IPS DF 6.9 (cell line): ENCODE data around the gene INSL4.

Experiments used
- DNase-seq: peaks from one replicate; pipeline ENCODE4 v3.0.0-alpha.2; 2013; ENCODE audit warnings: low read depth, low spot score
- H3K27ac ChIP-seq: one replicate; pipeline ENCODE4 v1.5.1; 2013; ENCODE audit warnings: low read length, control low read depth
- H3K27me3 ChIP-seq: 2 replicates; pipeline ENCODE4 v1.6.1; 2013; ENCODE audit warnings: mild to moderate bottlenecking, low read length; ENCODE audit not compliant: control insufficient read depth, insufficient read depth
- H3K36me3 ChIP-seq: 2 replicates; pipeline ENCODE4 v1.6.1; 2013; ENCODE audit warnings: low read length; ENCODE audit not compliant: control insufficient read depth, insufficient read depth
- H3K4me1 ChIP-seq: 2 replicates; pipeline ENCODE4 v1.6.1; 2013; ENCODE audit warnings: low read length; ENCODE audit not compliant: control insufficient read depth, insufficient read depth
- H3K4me3 ChIP-seq: 2 replicates; pipeline ENCODE4 v1.5.1; 2013; ENCODE audit warnings: mild to moderate bottlenecking, low read length
- H3K9me3 ChIP-seq: 2 replicates; pipeline ENCODE4 v1.6.1; 2013; ENCODE audit warnings: low read length, inconsistent platforms; ENCODE audit not compliant: control insufficient read depth, insufficient read depth
- WGBS: extraction: QIAGEN DNeasy Blood & Tissue Kit; methylation state at CpG from one replicate; pipeline ENCODE4 v1.1.7; 2013; ENCODE audit warnings: mixed read lengths, missing lambda C conversion rate; ENCODE audit not compliant: insufficient read length, insufficient coverage; 5-methylcytosine and 5-hydroxymethylcytosine counted together

INSL4 gene

DNA sequence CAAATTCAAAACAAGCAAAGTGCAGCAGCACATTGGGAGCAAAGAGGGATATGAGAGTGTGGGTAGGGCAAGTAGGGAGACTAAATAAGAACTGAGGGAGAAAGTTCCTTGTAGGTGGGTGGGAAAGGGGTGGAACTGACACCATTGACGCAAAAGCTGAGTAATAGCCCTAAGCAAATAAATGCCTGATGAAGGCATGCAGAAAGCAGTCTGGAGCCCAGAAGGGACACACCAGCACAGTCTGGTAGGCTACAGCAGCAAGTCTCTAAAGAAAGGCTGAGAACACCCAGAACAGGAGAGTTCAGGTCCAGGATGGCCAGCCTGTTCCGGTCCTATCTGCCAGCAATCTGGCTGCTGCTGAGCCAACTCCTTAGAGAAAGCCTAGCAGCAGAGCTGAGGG is at the start of gene INSL4:
TSS of gene INSL4 (plus strand) at position 208 of the 400 bp plus-strand sequence. CDS start at position 313, 105 bp downstream.
- no peaks in the 10 kb centered on the region for H3K9me3 ChIP-seq
- no peak within 1 kb of the TSS for H3K27ac ChIP-seq
- H3K36me3 ChIP-seq, result no peaks in the 10 kb centered on the region
- no CpG with 5 or more reads among the region's 2 CpGs for whole genome bisulfite sequencing
- no peak for DNase-seq
- H3K4me1 ChIP-seq, result no peaks in the 10 kb centered on the region
- H3K4me3 ChIP-seq, result no peak within 1 kb of the TSS
- H3K27me3 ChIP-seq, result no peaks in the 10 kb centered on the region

DNA sequence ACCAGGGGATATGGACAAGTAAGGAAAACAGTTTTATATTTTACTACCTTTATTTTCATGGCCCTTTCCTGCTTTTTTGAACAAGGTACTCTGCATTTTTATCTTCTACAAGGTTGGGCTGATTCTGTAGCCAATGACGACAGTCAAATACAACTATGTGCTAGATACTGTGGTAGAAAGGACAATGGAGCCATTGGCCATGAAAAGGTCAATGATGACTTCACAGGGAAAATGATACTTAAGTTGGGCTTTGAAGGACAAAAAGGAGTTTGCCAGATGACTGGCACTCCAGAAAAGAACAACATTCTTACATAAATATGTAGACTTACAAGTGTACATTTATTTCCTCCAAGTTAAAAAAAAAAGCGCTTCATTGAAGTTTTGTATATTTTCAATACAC is 46.4 kb upstream of the INSL4 start:
- Histone ChIP-seq H3K4me1 (no peaks in the 10 kb centered on the region), H3K27ac (no peak overlapping the region), H3K9me3 (no peaks in the 10 kb centered on the region), H3K4me3 (no peak overlapping the region), H3K27me3 (no peaks in the 10 kb centered on the region), H3K36me3 (no peaks in the 10 kb centered on the region)
- DNase-seq, result no peak
- WGBS, result no CpG with 5 or more reads among the region's 2 CpGs

DNA sequence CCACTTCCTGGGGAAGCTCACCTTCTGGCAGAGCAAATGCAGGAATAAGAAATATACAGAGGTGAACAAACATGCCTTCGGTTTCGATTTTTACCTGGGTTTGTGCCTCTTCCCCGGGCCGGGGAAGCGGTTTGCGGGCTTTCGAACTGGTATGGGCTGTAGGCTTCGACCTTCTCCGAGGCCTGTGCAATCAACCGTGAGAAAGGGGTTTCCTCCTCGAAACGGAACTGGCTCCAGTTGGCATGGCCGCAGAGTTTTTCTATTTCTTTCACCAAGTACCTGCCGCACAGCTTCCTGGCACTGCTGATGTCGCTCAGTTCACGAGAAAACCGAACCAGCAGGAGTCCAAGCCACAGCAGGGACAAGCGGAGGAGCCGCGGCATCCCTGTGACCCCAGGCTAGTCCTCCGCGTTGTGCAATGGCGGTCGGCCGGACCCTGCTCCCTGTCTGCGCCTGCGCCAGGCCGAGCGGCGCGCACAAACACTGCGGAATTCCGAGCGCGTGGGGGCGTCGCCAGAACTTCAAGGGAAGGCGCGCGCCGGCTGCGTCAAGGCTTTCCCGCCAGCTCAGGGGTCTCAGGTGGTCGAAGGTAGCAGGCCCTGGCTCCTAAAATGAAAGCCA is 45.9 kb upstream of the INSL4 start, which contains the start of gene INSL6:
TSS of gene INSL6 (minus strand) at position 420 of the 621 bp plus-strand sequence. CDS start at position 383, 37 bp downstream.
- no peak within 1 kb of the TSS for H3K4me3 ChIP-seq
- no peaks in the 10 kb centered on the region for H3K9me3 ChIP-seq
- no peak for DNase-seq
- H3K27me3 ChIP-seq, result no peaks in the 10 kb centered on the region
- no peaks in the 10 kb centered on the region for H3K36me3 ChIP-seq
- H3K4me1 ChIP-seq, result no peaks in the 10 kb centered on the region
- no CpG with 5 or more reads among the region's 44 CpGs for WGBS
- H3K27ac ChIP-seq, result no peak within 1 kb of the TSS

DNA sequence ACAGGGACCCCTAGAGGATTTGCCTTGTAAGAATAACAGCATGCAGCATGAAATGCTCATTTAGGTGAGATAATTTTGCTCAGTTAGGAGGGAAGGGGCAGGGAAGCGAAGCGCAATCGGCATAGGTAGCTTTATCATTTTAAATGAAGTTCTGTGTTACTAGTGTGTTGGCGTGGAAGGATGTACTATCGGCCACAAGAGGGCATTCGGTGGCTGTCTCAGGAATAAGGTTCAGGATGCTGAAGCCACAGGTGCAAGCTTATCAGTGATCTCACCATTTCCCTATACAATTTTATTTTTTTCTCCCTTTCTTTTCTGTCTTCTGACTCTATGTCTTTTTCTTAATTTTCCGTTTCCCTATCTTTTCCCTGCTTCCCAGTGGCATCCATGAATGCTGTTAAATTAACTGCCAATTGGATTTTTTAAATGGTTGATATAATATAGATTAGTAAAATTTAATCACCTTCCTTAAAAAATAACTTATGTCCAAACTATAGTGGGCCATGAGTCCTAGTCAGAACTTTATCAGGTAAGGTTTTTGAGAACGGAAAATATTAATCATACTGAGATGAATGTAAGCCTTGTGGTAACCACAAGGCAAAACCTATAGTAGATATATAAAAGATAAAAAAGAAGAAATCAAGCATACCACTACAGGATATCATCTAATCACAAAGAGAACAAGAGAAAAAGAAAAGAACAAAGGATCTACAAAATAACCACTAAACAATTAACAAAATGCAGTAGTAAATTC is 44.6 kb upstream of the INSL4 start:
- H3K27ac ChIP-seq, result no peak overlapping the region

GRCh38 chr9:5188060-5188984 is 42.9 kb upstream of the INSL4 start:
- no peaks in the 10 kb centered on the region for H3K27me3 ChIP-seq
- H3K27ac ChIP-seq, result no peak overlapping the region
- H3K9me3 ChIP-seq, result no peaks in the 10 kb centered on the region
- H3K36me3 ChIP-seq, result no peaks in the 10 kb centered on the region
- no peak overlapping the region for H3K4me3 ChIP-seq
- no peaks in the 10 kb centered on the region for H3K4me1 ChIP-seq
- DNase-seq, result no peak
- WGBS, result no CpG with 5 or more reads among the region's 10 CpGs

More for the DNA sequence above, 44.6 kb upstream of the INSL4 start:
- DNase-seq, result peak; percentile 13
- no peaks in the 10 kb centered on the region for H3K9me3 ChIP-seq
- H3K4me3 ChIP-seq, result no peak overlapping the region
- H3K27me3 ChIP-seq, result no peaks in the 10 kb centered on the region
- 100% methylated on average over 1 of the region's 8 CpGs for WGBS
- H3K36me3 ChIP-seq, result no peaks in the 10 kb centered on the region
- H3K4me1 ChIP-seq, result no peaks in the 10 kb centered on the region

GRCh38 chr9:5191985-5192384 is 39.2 kb upstream of the INSL4 start:
- Histone ChIP-seq H3K36me3 (no peaks in the 10 kb centered on the region), H3K27ac (no peak overlapping the region), H3K4me3 (no peak overlapping the region), H3K4me1 (no peaks in the 10 kb centered on the region), H3K27me3 (no peaks in the 10 kb centered on the region), H3K9me3 (no peaks in the 10 kb centered on the region)
- WGBS, result no CpG with 5 or more reads among the region's 3 CpGs
- no peak for DNase-seq

- Histone ChIP-seq H3K4me3 (no peak overlapping the region), H3K36me3 (no peaks in the 10 kb centered on the region), H3K4me1 (no peaks in the 10 kb centered on the region), H3K9me3 (no peaks in the 10 kb centered on the region), H3K27me3 (no peaks in the 10 kb centered on the region), H3K27ac (no peak overlapping the region)
- no peak for DNase-seq
- WGBS, result no CpG with 5 or more reads among the region's 2 CpGs
Observed at GRCh38 chr9:5193345-5193744, 37.9 kb upstream of the INSL4 start.

DNA sequence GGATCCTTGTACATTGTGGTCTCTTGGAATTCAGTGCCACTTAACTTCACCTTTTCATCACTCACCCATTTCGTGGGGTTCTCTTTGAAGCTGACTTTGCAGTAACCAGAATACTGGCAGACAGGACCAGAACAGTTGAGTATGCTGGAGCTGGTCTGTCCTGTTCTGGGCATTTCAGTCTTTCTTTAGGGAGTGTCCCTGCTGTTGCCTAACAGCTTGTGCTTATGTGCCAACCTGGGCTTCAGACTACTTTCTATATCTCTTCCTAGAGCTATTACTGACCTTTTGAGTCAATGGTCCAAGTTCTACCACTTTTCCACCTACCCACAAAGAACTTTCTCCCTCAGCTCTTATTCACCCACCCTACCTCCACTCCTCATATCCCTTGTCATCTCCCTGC is 35.8 kb upstream of the INSL4 start:
- no peak overlapping the region for H3K27ac ChIP-seq
- no peaks in the 10 kb centered on the region for H3K27me3 ChIP-seq
- no peaks in the 10 kb centered on the region for H3K9me3 ChIP-seq
- no peaks in the 10 kb centered on the region for H3K4me1 ChIP-seq
- no CpG with 5 or more reads among the region's 1 CpG for WGBS
- no peak overlapping the region for H3K4me3 ChIP-seq
- no peaks in the 10 kb centered on the region for H3K36me3 ChIP-seq
- no peak for DNase-seq

DNA sequence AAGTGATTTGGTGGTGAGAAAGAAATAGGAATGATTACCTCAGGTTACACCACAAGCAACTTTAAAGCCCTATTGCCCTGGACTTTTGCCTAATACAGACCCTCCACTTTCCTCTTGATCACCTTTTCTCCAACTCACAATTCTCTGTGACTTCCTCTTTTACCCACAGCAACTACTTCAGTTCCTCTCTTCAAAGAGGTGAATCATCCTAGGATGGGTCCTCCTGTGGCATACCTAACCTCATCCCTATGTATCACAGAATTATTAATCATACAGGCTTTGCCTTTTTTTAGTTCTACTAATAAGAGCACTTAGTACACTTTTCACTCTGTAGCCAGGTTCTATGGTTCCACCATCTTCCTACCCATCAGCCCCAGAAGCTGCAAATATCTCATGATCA is 26.1 kb upstream of the INSL4 start:
- no peaks in the 10 kb centered on the region for H3K27me3 ChIP-seq
- no peaks in the 10 kb centered on the region for H3K4me1 ChIP-seq
- H3K36me3 ChIP-seq, result no peaks in the 10 kb centered on the region
- no peak overlapping the region for H3K4me3 ChIP-seq
- no peak for DNase-seq
- H3K9me3 ChIP-seq, result no peaks in the 10 kb centered on the region
- H3K27ac ChIP-seq, result no peak overlapping the region

DNA sequence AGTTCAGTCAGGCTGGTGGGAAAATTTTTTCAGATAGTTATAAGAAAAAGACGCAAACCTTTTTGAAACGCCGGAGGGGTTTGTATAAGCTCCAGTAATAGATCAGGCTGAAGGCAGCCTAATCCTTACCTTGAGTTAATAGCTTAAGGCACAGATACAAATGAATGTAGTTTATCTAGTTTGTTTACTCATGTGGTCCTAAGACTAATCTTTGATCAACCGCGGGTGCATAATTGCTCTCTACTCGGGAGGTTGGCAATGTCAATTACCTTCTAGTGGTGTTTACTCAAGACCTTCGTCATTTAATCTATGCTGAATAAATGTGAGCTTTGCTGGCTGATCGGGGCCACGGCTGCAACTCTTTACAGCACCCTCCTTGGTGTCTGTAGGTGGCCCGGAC is 665 bp upstream of the INSL4 start:
- no peak for DNase-seq
- H3K4me3 ChIP-seq, result no peak overlapping the region
- WGBS, result no CpG with 5 or more reads among the region's 10 CpGs
- no peaks in the 10 kb centered on the region for H3K27me3 ChIP-seq
- H3K4me1 ChIP-seq, result no peaks in the 10 kb centered on the region
- no peak overlapping the region for H3K27ac ChIP-seq
- no peaks in the 10 kb centered on the region for H3K9me3 ChIP-seq
- H3K36me3 ChIP-seq, result no peaks in the 10 kb centered on the region
